PC-9 (cell line): Measurements from ENCODE around the gene BRF1. TPM values are rescaled to one million over a fixed set of nuclear protein-coding genes. Genes with fewer than 3 reads are reported as not detected.

ENCODE experiments used
- BruUV-seq: library from RNA; stranded (reverse); fragments of 400-500 nt; replicated peaks from 2 replicates; lab custom pipeline; 2021; lab: Mats Ljungman, UMichigan
- CTCF ChIA-PET: fragments of 300-600 bp; sonication (Branson Sonifier 250); formaldehyde crosslinking; loops from one replicate; lab custom pipeline; 2022; ENCODE audit warnings: antibody characterized with exemption; lab: Charles Lee
- POLR2A ChIA-PET: fragments of 300-600 bp; sonication (Branson Sonifier 250); formaldehyde crosslinking; loops from one replicate; lab custom pipeline; 2022; ENCODE audit warnings: antibody characterized with exemption; ENCODE audit not compliant: unreplicated experiment; lab: Charles Lee
- DNase-seq, 2 experiments: peaks; one replicate each; pipeline versions ENCODE4 v3.0.0 to v3.0.0-alpha.2; 2015 to 2022; ENCODE audit warnings: mixed read lengths in 1 of 2
- H2AFZ ChIP-seq: fragments of 200-600 bp; sonication (generic); 2 replicates; pipeline ENCODE4 v1.8.1; 2017; ENCODE audit warnings: antibody characterized with exemption
- H3F3A ChIP-seq: fragments of 200-600 bp; sonication (generic); 2 replicates; pipeline ENCODE4 v1.8.1; 2017; ENCODE audit warnings: antibody characterized with exemption, mild to moderate bottlenecking, low read depth; ENCODE audit not compliant: insufficient read depth
- H3K27ac ChIP-seq: fragments of 200-600 bp; sonication (generic); 2 replicates; pipeline ENCODE4 v1.6.1; 2016; ENCODE audit warnings: mixed run types
- H3K27me3 ChIP-seq: fragments of 200-600 bp; sonication (generic); 2 replicates; pipeline ENCODE4 v1.6.1; 2016; ENCODE audit warnings: low read depth, mixed run types; ENCODE audit not compliant: insufficient read depth
- H3K36me3 ChIP-seq: fragments of 200-600 bp; sonication (generic); 2 replicates; pipeline ENCODE4 v1.6.1; 2016; ENCODE audit warnings: low read depth, mixed run types
- H3K4me1 ChIP-seq: fragments of 200-600 bp; sonication (generic); replicated peaks from 2 replicates; pipeline ENCODE4 v1.6.1; 2016; ENCODE audit warnings: mixed run types; ENCODE audit not compliant: insufficient read depth
- H3K4me2 ChIP-seq: fragments of 200-600 bp; sonication (generic); 2 replicates; pipeline ENCODE4 v1.6.1; 2017; ENCODE audit warnings: mixed run types
- H3K4me3 ChIP-seq: fragments of 200-600 bp; sonication (generic); 2 replicates; pipeline ENCODE4 v1.6.1; 2016; ENCODE audit warnings: mixed run types
- H3K79me2 ChIP-seq: fragments of 200-600 bp; sonication (generic); 2 replicates; pipeline ENCODE4 v1.6.1; 2017; ENCODE audit warnings: low read depth, mixed run types
- H3K9me2 ChIP-seq: fragments of 200-600 bp; sonication (generic); 2 replicates; pipeline ENCODE4 v1.8.1; 2017; ENCODE audit warnings: mild to moderate bottlenecking; ENCODE audit not compliant: insufficient read depth
- H3K9me3 ChIP-seq: fragments of 200-600 bp; sonication (generic); 2 replicates; pipeline ENCODE4 v1.8.1; 2016; ENCODE audit warnings: low read depth; ENCODE audit not compliant: insufficient read depth
- H4K20me1 ChIP-seq: fragments of 200-600 bp; sonication (generic); 2 replicates; pipeline ENCODE4 v1.8.1; 2017; ENCODE audit not compliant: insufficient read depth
- EZH2 ChIP-seq: fragments of 200-600 bp; sonication (generic); IDR thresholded peaks from 2 replicates; pipeline ENCODE4 v1.8.0; 2017; ENCODE audit warnings: antibody characterized with exemption, low read depth
- intact Hi-C: fragments of 100-400 bp; cut with micrococcal nuclease; formaldehyde crosslinking; loops from one replicate; pipeline ENCODE4 v1.10.0; 2022; ENCODE audit not compliant: unreplicated experiment
- total RNA-seq: library from RNA; stranded (reverse); gene quantifications from 2 replicates; pipeline ENCODE4 v1.2.3, GENCODE V29; 2021
- TF ChIP-seq, protein P1 (sequence below): fragments of 200-600 bp; sonication (generic); conservative IDR thresholded peaks from 2 replicates; pipeline ENCODE4 v1.6.1; 2017; ENCODE audit warnings: mixed run types, antibody characterized with exemption, mild to moderate bottlenecking, moderate library complexity

Gene BRF1
- total RNA-seq, 1 experiment from 2014 or later: 24.8 TPM

DNA sequence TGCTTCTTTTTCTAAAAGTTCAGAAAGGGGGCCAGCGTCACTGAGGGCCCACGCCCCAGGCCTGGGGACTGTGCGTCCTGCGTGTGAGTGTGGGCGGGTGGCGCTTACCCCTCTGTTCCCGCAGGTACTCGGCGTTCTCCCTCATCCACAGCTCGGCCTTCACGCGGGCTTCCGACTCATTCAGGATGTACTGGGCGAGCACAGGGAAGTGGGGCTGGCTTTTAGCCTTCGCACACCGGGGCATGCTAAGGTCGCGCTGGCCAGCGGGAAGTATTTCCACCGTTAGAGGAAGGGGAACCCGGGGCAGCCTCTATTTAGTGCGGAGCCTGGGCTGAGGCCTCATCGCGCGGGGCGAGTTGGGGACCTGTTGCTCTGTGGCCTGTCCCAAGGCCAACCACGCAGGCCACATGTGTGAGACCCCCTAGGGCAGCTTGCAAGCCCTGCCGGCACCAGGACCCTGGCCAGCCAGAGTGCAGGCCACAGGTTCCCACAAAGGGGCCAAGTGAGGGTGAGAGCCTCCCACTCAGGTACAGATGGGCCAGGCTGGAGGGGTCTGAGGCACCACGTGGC lies 81.7 kb downstream of the BRF1 start:
- Histone ChIP-seq H3F3A (no peaks in the 10 kb centered on the region), H3K4me2 (no peak overlapping the region), H4K20me1 (no peaks in the 10 kb centered on the region), H3K36me3 (no peaks in the 10 kb centered on the region), H3K9me2 (no peaks in the 10 kb centered on the region), H2AFZ (no peak overlapping the region), H3K9me3 (no peaks in the 10 kb centered on the region), H3K4me1 (no peaks in the 10 kb centered on the region; the same call in 1 of the 2 replicates), H3K79me2 (no peaks in the 10 kb centered on the region; the same call in 1 of the 2 replicates), H3K4me3 (no peak overlapping the region), H3K27ac (no peak overlapping the region), H3K27me3 (no peaks in the 10 kb centered on the region)
- BruUV-seq: no TSS peak
- POLR2A ChIA-PET: no interaction called here
- CTCF ChIA-PET: no interaction called here
- TF ChIP-seq, protein P1, sequence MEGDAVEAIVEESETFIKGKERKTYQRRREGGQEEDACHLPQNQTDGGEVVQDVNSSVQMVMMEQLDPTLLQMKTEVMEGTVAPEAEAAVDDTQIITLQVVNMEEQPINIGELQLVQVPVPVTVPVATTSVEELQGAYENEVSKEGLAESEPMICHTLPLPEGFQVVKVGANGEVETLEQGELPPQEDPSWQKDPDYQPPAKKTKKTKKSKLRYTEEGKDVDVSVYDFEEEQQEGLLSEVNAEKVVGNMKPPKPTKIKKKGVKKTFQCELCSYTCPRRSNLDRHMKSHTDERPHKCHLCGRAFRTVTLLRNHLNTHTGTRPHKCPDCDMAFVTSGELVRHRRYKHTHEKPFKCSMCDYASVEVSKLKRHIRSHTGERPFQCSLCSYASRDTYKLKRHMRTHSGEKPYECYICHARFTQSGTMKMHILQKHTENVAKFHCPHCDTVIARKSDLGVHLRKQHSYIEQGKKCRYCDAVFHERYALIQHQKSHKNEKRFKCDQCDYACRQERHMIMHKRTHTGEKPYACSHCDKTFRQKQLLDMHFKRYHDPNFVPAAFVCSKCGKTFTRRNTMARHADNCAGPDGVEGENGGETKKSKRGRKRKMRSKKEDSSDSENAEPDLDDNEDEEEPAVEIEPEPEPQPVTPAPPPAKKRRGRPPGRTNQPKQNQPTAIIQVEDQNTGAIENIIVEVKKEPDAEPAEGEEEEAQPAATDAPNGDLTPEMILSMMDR: no peak
- TF ChIP-seq EZH2: no peak
- intact Hi-C loops: no loop called here
- DNase-seq: no peak

DNA sequence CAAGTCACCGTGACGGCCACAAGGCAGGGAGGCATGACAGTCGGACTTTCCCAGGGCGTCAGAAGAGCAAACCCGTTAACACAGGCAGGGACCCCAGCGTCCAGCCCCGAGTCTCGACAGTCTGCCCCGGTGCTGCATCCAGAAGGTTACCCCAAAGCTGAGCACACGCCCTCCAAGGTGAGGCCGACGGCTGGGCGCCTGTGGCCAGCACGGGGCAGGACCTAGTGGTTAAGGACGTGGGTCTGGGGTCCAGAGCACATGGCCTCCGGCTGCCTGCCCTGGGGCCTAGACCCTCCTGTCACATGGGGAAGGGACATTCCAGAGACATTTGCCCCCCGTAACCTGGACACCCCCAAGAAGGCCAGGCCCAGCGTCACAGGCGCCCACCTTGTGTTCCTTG lies 82.2 kb downstream of the BRF1 start:
- TF ChIP-seq EZH2: no peak
- TF ChIP-seq, protein P1: no peak
- DNase-seq: no peak
- no peak overlapping the region for H2AFZ ChIP-seq
- no peaks in the 10 kb centered on the region; the same call in 1 of the 2 replicates for H4K20me1 ChIP-seq
- H3K4me3 ChIP-seq: no peak overlapping the region
- BruUV-seq: no TSS peak
- no peak overlapping the region for H3K4me2 ChIP-seq
- H3F3A ChIP-seq: no peaks in the 10 kb centered on the region
- intact Hi-C loops: no loop called here
- no peaks in the 10 kb centered on the region for H3K9me3 ChIP-seq
- H3K4me1 ChIP-seq: no peaks in the 10 kb centered on the region
- H3K27ac ChIP-seq: no peak overlapping the region
- no peaks in the 10 kb centered on the region; the same call in 1 of the 2 replicates for H3K79me2 ChIP-seq
- ChIA-PET CTCF (no interaction called here), POLR2A (no interaction called here)
- H3K9me2 ChIP-seq: no peaks in the 10 kb centered on the region
- H3K27me3 ChIP-seq: no peaks in the 10 kb centered on the region
- H3K36me3 ChIP-seq: no peaks in the 10 kb centered on the region

DNA sequence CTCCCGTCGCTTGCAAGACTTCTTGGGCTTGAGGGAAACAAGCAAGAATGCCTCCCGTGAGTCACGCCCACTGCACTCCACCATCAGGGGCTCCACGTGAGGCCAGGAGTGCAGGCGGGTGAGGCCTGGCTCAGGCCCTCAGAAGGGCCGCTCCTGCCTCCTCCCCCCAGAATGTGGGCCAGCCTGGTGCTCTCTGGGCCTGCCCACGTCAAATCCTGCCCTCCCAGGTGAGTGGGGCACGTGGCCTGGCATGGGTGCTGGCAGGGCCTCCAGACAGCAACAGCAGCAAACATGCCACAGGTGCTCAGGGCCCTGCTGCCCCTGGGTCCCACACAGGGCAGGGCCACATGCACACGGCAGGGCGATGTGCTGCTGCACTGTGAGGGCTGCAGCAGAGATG lies 83.0 kb downstream of the BRF1 start:
- POLR2A ChIA-PET: no interaction called here
- Histone ChIP-seq H3K79me2 (no peaks in the 10 kb centered on the region), H3K36me3 (no peaks in the 10 kb centered on the region), H3K9me2 (no peaks in the 10 kb centered on the region), H3K4me2 (no peak overlapping the region), H2AFZ (no peak overlapping the region), H3K27ac (no peak overlapping the region), H3K27me3 (no peaks in the 10 kb centered on the region), H3K4me3 (no peak overlapping the region), H3F3A (no peaks in the 10 kb centered on the region), H4K20me1 (no peaks in the 10 kb centered on the region; the same call in 1 of the 2 replicates), H3K4me1 (no peaks in the 10 kb centered on the region), H3K9me3 (no peaks in the 10 kb centered on the region)
- intact Hi-C loops: no loop called here
- CTCF ChIA-PET: no interaction called here
- BruUV-seq: no TSS peak
- no peak for DNase-seq
- TF ChIP-seq EZH2: no peak
- TF ChIP-seq, protein P1: no peak
